Activated CD4-positive, alpha-beta T cell treated with anti-CD3 and anti-CD28 coated beads, Interleukin-2, Interleukin-6, amounts not matched to agents 100 ng/mL and 50 ng/mL, durations not matched to agents 16 hours and 8 hours (primary cell): ENCODE results near the gene PIWIL4.

Experiments
- DNase-seq: peaks from one replicate; pipeline ENCODE4 v3.0.0-alpha.2; 2020

The PIWIL4 gene

GRCh38 chr11:94666792-94667721 lies 99.9 kb downstream of the PIWIL4 start:
- DNase-seq: no peak

- DNase-seq: no peak
Measured at GRCh38 chr11:94668212-94668793, 101.1 kb downstream of the PIWIL4 start.

DNA sequence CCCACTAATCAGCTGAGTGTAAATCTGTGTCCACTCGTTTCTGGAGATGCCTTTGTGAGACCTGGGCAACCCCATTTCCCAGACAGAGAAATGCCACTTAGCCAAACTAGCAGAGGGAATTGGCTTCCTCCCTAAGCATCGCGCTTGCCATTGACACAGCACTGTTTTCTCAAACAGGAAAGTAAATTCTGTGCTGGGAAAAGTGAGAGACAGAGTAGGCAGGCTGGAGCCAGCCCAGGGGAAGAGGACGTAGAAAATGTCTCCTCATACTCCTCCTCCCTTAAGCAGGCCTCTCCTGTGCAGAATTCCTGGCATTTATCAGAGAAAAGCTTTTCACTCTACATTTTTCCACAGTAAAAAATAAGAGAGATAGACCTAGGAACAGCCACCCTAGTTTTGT lies 101.9 kb downstream of the PIWIL4 start:
- DNase-seq: no peak
